Left lung (tissue), 10 donors: ENCODE results near the gene ABCA6. TPM values are rescaled to one million over a fixed set of nuclear protein-coding genes. Genes with fewer than 3 reads are reported as not detected.
A peak's percentile ranks its signal among the peaks of the same experiment; 100 is the strongest.

ENCODE experiments used
- ATAC-seq: fragments of 200-7000 bp; cut with Tn5 transposase; one replicate; pipeline ENCODE4 v1.9.1; 2020; ENCODE audit warnings: moderate library complexity
- DNase-seq, 4 donors: peaks; one replicate each; pipeline ENCODE4 v3.0.0-alpha.2; 2013 to 2020
- H3K27ac ChIP-seq, 2 donors: fragments of 200-600 bp; sonication (generic) in 1 of 2; one replicate each; pipeline versions ENCODE4 v1.5.0 to v1.8.0; 2020 to 2021
- H3K27me3 ChIP-seq, 2 donors: fragments of 200-600 bp; sonication (generic) in 1 of 2; one replicate each; pipeline versions ENCODE4 v1.5.0 to v1.8.0; 2020 to 2021
- H3K36me3 ChIP-seq, 2 donors: fragments of 200-600 bp; sonication (generic) in 1 of 2; one replicate each; pipeline versions ENCODE4 v1.5.0 to v1.8.0; 2020 to 2021
- H3K4me1 ChIP-seq, 2 donors: fragments of 200-600 bp; one replicate each; pipeline ENCODE4 v1.8.0; 2021
- H3K4me3 ChIP-seq, 2 donors: fragments of 200-600 bp; sonication (generic) in 1 of 2; one replicate each; pipeline versions ENCODE4 v1.5.0 to v1.8.0; 2020 to 2021; ENCODE audit warnings: mild to moderate bottlenecking in 1 of 2
- H3K9me3 ChIP-seq, 2 donors: fragments of 200-600 bp; sonication (generic) in 1 of 2; one replicate each; pipeline versions ENCODE4 v1.5.0 to v1.8.0; 2020 to 2021
- CTCF ChIP-seq, 2 donors: fragments of 200-600 bp; sonication (generic) in 1 of 2; IDR thresholded peaks; one replicate each; pipeline versions ENCODE4 v1.5.0 to v1.8.0; 2021; ENCODE audit warnings: antibody characterized with exemption in 2 of 2
- intact Hi-C, 2 donors: fragments of 100-400 bp; cut with DNase I; formaldehyde crosslinking; loops; one replicate each; pipeline versions ENCODE4 v1.11.2 to v1.14.2; 2022
- polyA plus RNA-seq, 6 donors: library from polyadenylated mRNA; unstranded; fragments of 120-200 nt; gene quantifications; one replicate each; pipeline ENCODE4 v1.2.1, GENCODE V29; 2013; ENCODE audit not compliant: insufficient read length in 6 of 6
- total RNA-seq, 2 donors: library from RNA; stranded (reverse); fragmentation: NEBNext Ultra II Directional; extraction: Animal tissue kit (Norgen Biotek cat#: 25700); gene quantifications; one replicate each; pipeline ENCODE4 v1.2.1, GENCODE V29; 2021
- donor health status: DM: no; HTN: yes; CAD: no.
- donor health status: DM: no; HTN: no; CAD: no.

The ABCA6 gene
- total and polyA plus RNA-seq, 8 donors = 12.4 to 60.7 (median 32.8) TPM

DNA sequence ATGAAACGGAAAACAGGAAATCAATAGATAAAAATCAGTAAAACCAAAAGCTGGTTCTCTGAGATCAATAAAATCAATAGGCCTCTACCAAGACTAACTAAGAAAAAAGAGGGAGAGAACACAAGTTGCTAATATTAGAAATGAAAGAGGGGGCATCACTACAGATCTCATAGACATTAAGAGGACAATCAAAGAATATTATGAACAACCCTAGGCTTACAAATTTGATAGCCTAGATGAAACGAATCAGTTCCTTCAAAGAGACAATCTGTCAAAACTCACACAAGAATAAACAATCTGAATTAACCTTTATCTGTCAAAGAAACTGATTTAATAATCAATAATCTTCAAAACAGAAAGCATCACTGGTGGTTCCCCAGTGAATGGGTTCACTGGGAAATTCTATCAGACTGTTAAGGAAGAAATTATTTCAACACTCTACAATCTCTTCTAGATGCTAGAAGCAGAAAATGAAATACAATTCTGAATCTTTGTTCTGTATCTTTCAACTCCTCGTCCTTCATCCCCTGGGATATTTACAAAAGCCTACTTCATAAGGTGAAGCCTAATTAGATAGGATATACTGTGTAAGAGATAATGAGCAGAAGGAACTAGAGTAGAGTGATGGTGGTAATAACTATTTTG is 85.4 kb downstream of the ABCA6 start:
- no peaks in the 10 kb centered on the region for H3K4me1 ChIP-seq
- no peak overlapping the region for H3K4me3 ChIP-seq
- intact Hi-C loops = no loop called here
- ATAC-seq (no peak), DNase-seq (no peak)
- no peak overlapping the region for H3K27ac ChIP-seq
- H3K9me3 ChIP-seq = no peaks in the 10 kb centered on the region
- H3K36me3 ChIP-seq = no peaks in the 10 kb centered on the region
- no peak for TF ChIP-seq CTCF (IDR thresholded peaks at IDR 0.05)
- H3K27me3 ChIP-seq = no peaks in the 10 kb centered on the region

DNA sequence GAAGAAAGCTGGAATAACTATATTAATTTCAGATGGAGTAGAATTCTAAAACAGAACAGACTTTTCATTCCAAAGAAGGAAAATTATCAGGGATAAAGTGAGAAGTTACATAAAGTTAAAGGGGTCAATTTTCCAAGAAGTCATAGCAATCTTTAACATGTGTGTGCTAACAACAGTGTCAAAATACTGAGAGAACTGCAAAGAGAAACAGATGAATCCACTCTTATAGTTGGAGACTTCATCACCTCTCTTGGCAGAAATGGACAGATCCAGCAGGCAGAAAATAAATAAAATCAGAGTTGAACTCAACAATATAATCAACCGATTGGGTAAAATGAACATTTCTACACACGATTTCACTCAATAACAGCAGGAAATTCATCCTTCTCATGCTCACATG is 86.4 kb downstream of the ABCA6 start:
- no peaks in the 10 kb centered on the region for H3K4me1 ChIP-seq
- H3K4me3 ChIP-seq = no peak overlapping the region
- H3K36me3 ChIP-seq = no peaks in the 10 kb centered on the region
- no peak for TF ChIP-seq CTCF (IDR thresholded peaks at IDR 0.05)
- no peaks in the 10 kb centered on the region for H3K27me3 ChIP-seq
- no peak overlapping the region for H3K27ac ChIP-seq
- intact Hi-C loops = no loop called here
- ATAC-seq = no peak
- DNase-seq = no peak
- no peaks in the 10 kb centered on the region for H3K9me3 ChIP-seq

- H3K9me3 ChIP-seq = no peaks in the 10 kb centered on the region
- no peak for ATAC-seq
- H3K4me3 ChIP-seq = no peak overlapping the region
- H3K36me3 ChIP-seq = no peaks in the 10 kb centered on the region
- TF ChIP-seq CTCF (IDR thresholded peaks at IDR 0.05) = no peak
- intact Hi-C loops = no loop called here
- DNase-seq = no peak
- H3K27ac ChIP-seq = peak overlapping the region in 1 of 2 donors; percentile 0
- no peaks in the 10 kb centered on the region for H3K27me3 ChIP-seq
- peaks cover 0 to 16% of the 10 kb centered on the region in 2 donors for H3K4me1 ChIP-seq
These were observed 90.5 kb downstream of the ABCA6 start for GRCh38 chr17:69050999-69051775.

DNA sequence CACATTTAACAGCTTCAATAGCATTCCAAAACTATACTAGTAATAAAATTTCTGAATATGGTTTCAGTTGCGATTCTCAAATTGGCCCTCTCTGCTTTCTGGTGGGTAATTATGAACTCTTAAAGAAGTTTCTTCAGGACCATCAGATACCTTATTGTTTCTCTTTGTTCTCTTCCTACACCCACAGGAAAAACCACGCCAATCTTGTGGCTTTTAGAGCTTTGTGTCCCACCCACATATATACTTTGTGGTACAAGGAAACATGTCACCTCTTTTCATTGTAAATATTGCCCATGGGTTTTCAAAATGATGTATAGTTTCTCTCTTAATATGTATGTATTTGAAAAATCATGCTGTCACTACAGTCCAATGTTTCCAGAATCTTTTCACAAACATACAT is 93.1 kb downstream of the ABCA6 start:
- Histone ChIP-seq H3K27me3 (no peaks in the 10 kb centered on the region), H3K27ac (peak overlapping the region in 1 of 2 donors; percentile 79), H3K4me1 (peaks cover 0 to 16% of the 10 kb centered on the region in 2 donors), H3K9me3 (no peaks in the 10 kb centered on the region), H3K36me3 (no peaks in the 10 kb centered on the region), H3K4me3 (no peak overlapping the region)
- intact Hi-C loops = no loop called here
- DNase-seq (no peak), ATAC-seq (no peak)
- no peak for TF ChIP-seq CTCF (IDR thresholded peaks at IDR 0.05)
